OCI-LY7 (cell line): ENCODE measurements around the gene APOD. TPM values are rescaled to one million over a fixed set of nuclear protein-coding genes. Genes with fewer than 3 reads are reported as not detected.
"Not testable (repeated sequence)": the region's sequence is repeated elsewhere in the genome, so short reads cannot be mapped to it uniquely, and the experiment has no call there.

Experiments used
- BruUV-seq: library from RNA; stranded (reverse); fragments of 400-500 nt; replicated peaks from 2 replicates; lab custom pipeline; 2021; lab: Mats Ljungman, UMichigan
- CTCF ChIA-PET: fragments of 300-600 bp; sonication (Branson Sonifier 250); formaldehyde crosslinking; loops from one replicate; lab custom pipeline; 2022; ENCODE audit warnings: antibody characterized with exemption; ENCODE audit not compliant: unreplicated experiment; lab: Charles Lee
- POLR2A ChIA-PET: fragments of 300-600 bp; sonication (Branson Sonifier 250); formaldehyde crosslinking; loops from one replicate; lab custom pipeline; 2022; ENCODE audit warnings: antibody characterized with exemption; lab: Charles Lee
- DNase-seq: peaks from one replicate; pipeline ENCODE4 v3.0.0-alpha.2; 2015; ENCODE audit warnings: low spot score
- H2AFZ ChIP-seq: fragments of 200-600 bp; sonication (generic), shearing (Covaris generic); 2 replicates; pipeline ENCODE4 v1.6.1; 2014; ENCODE audit warnings: mild to moderate bottlenecking, antibody characterized with exemption, low read length, moderate library complexity
- H3K27ac ChIP-seq: fragments of 200-600 bp; sonication (generic); 2 replicates; pipeline ENCODE4 v1.5.1; 2014; ENCODE audit warnings: mixed run types, low read depth, mild to moderate bottlenecking, moderate library complexity, low read length, inconsistent platforms; ENCODE audit not compliant: poor library complexity, severe bottlenecking
- H3K36me3 ChIP-seq: fragments of 200-600 bp; sonication (generic); 2 replicates; pipeline ENCODE4 v1.6.1; 2014; ENCODE audit warnings: mild to moderate bottlenecking, antibody characterized with exemption, low read length, moderate library complexity, mixed read lengths; ENCODE audit not compliant: insufficient read depth
- H3K4me1 ChIP-seq: fragments of 200-600 bp; sonication (generic); 2 replicates; pipeline ENCODE4 v1.5.1; 2014; ENCODE audit warnings: mild to moderate bottlenecking, low read length; ENCODE audit not compliant: insufficient read depth, poor library complexity, severe bottlenecking
- H3K4me2 ChIP-seq: fragments of 200-600 bp; sonication (generic); 2 replicates; pipeline ENCODE4 v1.6.1; 2014; ENCODE audit warnings: mild to moderate bottlenecking, low read length
- H3K4me3 ChIP-seq: fragments of 200-600 bp; sonication (generic); 2 replicates; pipeline ENCODE4 v1.5.1; 2014; ENCODE audit warnings: mild to moderate bottlenecking, low read depth, low read length; ENCODE audit not compliant: poor library complexity, severe bottlenecking
- H3K79me2 ChIP-seq: fragments of 200-600 bp; sonication (generic); 2 replicates; pipeline ENCODE4 v1.6.1; 2016; ENCODE audit warnings: low read depth, mild to moderate bottlenecking, low read length, moderate library complexity, mixed read lengths; ENCODE audit not compliant: insufficient read depth
- H3K9me2 ChIP-seq: fragments of 200-600 bp; sonication (generic); 2 replicates; pipeline ENCODE4 v1.6.1; 2016; ENCODE audit warnings: mild to moderate bottlenecking, low read length, mixed read lengths; ENCODE audit not compliant: insufficient read depth
- H3K9me3 ChIP-seq: fragments of 200-600 bp; sonication (generic); 2 replicates; pipeline ENCODE4 v1.6.1; 2014; ENCODE audit warnings: mild to moderate bottlenecking, mixed run types, low read length, mixed read lengths
- H4K20me1 ChIP-seq: fragments of 200-600 bp; sonication (generic); 2 replicates; pipeline ENCODE4 v1.6.1; 2014; ENCODE audit warnings: mild to moderate bottlenecking, antibody characterized with exemption, low read length, moderate library complexity, mixed read lengths; ENCODE audit not compliant: insufficient read depth
- intact Hi-C: fragments of 100-400 bp; cut with micrococcal nuclease; formaldehyde crosslinking; loops from one replicate; pipeline ENCODE4 v1.10.0; 2022; ENCODE audit not compliant: unreplicated experiment
- total RNA-seq, 2 experiments: library from RNA; depleted of rRNA in 1 of 2; stranded (reverse); fragments of >200 nt in 1 of 2; shearing (Covaris generic) in 1 of 2; gene quantifications; 2 replicates each; pipeline ENCODE4 v1.2.3, GENCODE V29; 2014 to 2022

Gene APOD
- total RNA-seq, 2 experiments from 2014 or later: not detected

- BruUV-seq, H2AFZ ChIP-seq, H3K79me2 ChIP-seq, H3K4me3 ChIP-seq, H3K9me3 ChIP-seq, H3K9me2 ChIP-seq, DNase-seq, CTCF ChIA-PET, H3K27ac ChIP-seq, H3K4me1 ChIP-seq, POLR2A ChIA-PET, H3K4me2 ChIP-seq, H4K20me1 ChIP-seq, H3K36me3 ChIP-seq: not testable (repeated sequence)
- intact Hi-C loops: loop anchor here (5.0 to 10.0 kb wide), 2 partner anchors 93 to 231 kb away; no protein-coding TSS in a partner anchor
These were observed 40.4 kb upstream of the APOD start for GRCh38 chr3:195624171-195624570.

GRCh38 chr3:195623217-195623965 is 39.7 kb upstream of the APOD start:
- H3K4me1 ChIP-seq, CTCF ChIA-PET, H4K20me1 ChIP-seq, H3K9me3 ChIP-seq, H3K79me2 ChIP-seq, H2AFZ ChIP-seq, H3K4me3 ChIP-seq, BruUV-seq, H3K27ac ChIP-seq, DNase-seq, H3K36me3 ChIP-seq, H3K9me2 ChIP-seq, H3K4me2 ChIP-seq: not testable (repeated sequence)
- intact Hi-C loops: loop anchor here (5.0 to 10.0 kb wide), 2 partner anchors 94 to 231 kb away; no protein-coding TSS in a partner anchor
- POLR2A ChIA-PET: interaction anchor here (0.6 kb wide), 1 partner anchor 111 kb away, joined by 4 read pairs; no protein-coding TSS in a partner anchor

GRCh38 chr3:195622523-195623170 is 38.9 kb upstream of the APOD start:
- intact Hi-C loops: loop anchor here (5.0 to 10.0 kb wide), 2 partner anchors 95 to 232 kb away; no protein-coding TSS in a partner anchor
- H3K27ac ChIP-seq, H3K4me3 ChIP-seq, BruUV-seq, H3K79me2 ChIP-seq, H2AFZ ChIP-seq, DNase-seq, H3K36me3 ChIP-seq, CTCF ChIA-PET, H4K20me1 ChIP-seq, H3K9me2 ChIP-seq, H3K9me3 ChIP-seq, H3K4me1 ChIP-seq, H3K4me2 ChIP-seq: not testable (repeated sequence)
- POLR2A ChIA-PET: interaction anchor here (0.6 kb wide), 1 partner anchor 111 kb away, joined by 4 read pairs; no protein-coding TSS in a partner anchor

DNA sequence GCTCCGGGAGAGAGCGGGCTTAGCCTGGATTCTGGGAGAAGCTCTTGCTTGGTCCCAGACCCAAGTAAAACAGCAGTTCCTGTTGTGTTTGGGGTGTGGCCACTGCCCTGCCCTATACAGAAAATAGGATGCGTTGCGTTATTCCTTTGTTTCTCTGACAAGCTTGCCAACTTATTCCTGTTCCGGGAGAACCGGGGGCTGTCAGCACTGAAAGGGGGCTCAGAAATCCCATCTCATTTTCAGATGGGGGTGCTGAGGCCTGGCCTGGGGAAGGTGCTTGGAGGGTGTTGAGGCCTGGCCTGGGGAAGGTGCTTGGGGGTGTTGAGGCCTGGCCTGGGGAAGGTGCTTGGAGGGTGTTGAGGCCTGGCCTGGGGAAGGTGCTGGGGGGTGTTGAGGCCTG is 38.3 kb upstream of the APOD start:
- H3K36me3 ChIP-seq, H3K9me3 ChIP-seq, POLR2A ChIA-PET, H3K4me1 ChIP-seq, H2AFZ ChIP-seq, H3K9me2 ChIP-seq, DNase-seq, H4K20me1 ChIP-seq, H3K4me2 ChIP-seq, H3K4me3 ChIP-seq, BruUV-seq, H3K27ac ChIP-seq, CTCF ChIA-PET, H3K79me2 ChIP-seq: not testable (repeated sequence)
- intact Hi-C loops: loop anchor here (5.0 to 10.0 kb wide), 2 partner anchors 95 to 233 kb away; no protein-coding TSS in a partner anchor

- H2AFZ ChIP-seq, BruUV-seq, H3K9me2 ChIP-seq, CTCF ChIA-PET, H3K4me2 ChIP-seq, H3K4me1 ChIP-seq, H3K36me3 ChIP-seq, POLR2A ChIA-PET, H3K9me3 ChIP-seq, H4K20me1 ChIP-seq, H3K79me2 ChIP-seq, DNase-seq, H3K4me3 ChIP-seq, H3K27ac ChIP-seq: not testable (repeated sequence)
- intact Hi-C loops: loop anchor here (5.0 to 10.0 kb wide), 2 partner anchors 96 to 234 kb away; no protein-coding TSS in a partner anchor
These were observed 37.4 kb upstream of the APOD start for GRCh38 chr3:195621095-195621494.

DNA sequence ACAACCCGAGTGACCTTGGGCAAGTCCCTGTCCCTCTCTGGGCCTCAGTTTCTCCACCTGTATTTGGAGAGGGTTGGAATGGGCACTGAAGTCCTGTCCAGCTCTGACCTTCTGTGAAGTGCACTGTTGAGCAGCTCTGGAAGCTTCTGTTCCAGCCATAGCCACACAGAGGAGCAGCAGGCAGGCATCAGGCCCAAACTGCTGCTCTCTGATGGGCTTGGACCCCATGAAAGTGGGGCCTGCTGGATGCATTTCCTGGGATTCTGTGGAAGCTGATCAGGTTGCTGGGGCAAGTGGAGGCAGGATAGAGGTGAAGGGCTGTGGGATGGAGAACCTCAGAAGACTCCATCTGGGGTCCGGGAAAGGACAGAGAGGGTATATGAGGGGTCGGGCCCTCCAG is 36.7 kb upstream of the APOD start:
- BruUV-seq, CTCF ChIA-PET: not testable (repeated sequence)

More for the DNA sequence above, 36.7 kb upstream of the APOD start:
- H2AFZ ChIP-seq, H3K27ac ChIP-seq, DNase-seq, H3K9me2 ChIP-seq, H4K20me1 ChIP-seq, POLR2A ChIA-PET, H3K79me2 ChIP-seq, H3K36me3 ChIP-seq, H3K4me3 ChIP-seq, H3K9me3 ChIP-seq, H3K4me1 ChIP-seq, H3K4me2 ChIP-seq: not testable (repeated sequence)
- intact Hi-C loops: loop anchor here (5.0 to 10.0 kb wide), 2 partner anchors 97 to 234 kb away; no protein-coding TSS in a partner anchor
